ENCODE results near the gene OR2A1.
"Not testable (repeated sequence)": the region's sequence is repeated elsewhere in the genome, so short reads cannot be mapped to it uniquely, and the experiment has no call there.

GRCh38 chr7:144311218-144311617 is 1.0 kb upstream of the OR2A1 start:
- not testable (repeated sequence) for TF ChIP-seq USF2 (IDR thresholded peaks at IDR 0.05; ENCODE audit: low read length); ZNF274 (IDR thresholded peaks at IDR 0.05; ENCODE audit: borderline replicate concordance, extremely low read depth, low read length); EP300 (IDR thresholded peaks at IDR 0.05; ENCODE audit: borderline replicate concordance in 1 of 2, low read depth in 2 of 2, low read length in 2 of 2); POLR2A (IDR thresholded peaks at IDR 0.05; ENCODE audit: control extremely low read depth in 1 of 2, low read depth in 2 of 2, low read length in 2 of 2); HDAC6 (IDR thresholded peaks at IDR 0.05; ENCODE audit: low read depth, low read length); CTCF (IDR thresholded peaks at IDR 0.05; ENCODE audit: control extremely low read depth in 1 of 3, insufficient read depth in 1 of 3, low read depth in 1 of 3, low read length in 3 of 3); POLR2AphosphoS5 (IDR thresholded peaks at IDR 0.05; ENCODE audit: low read depth, low read length); SIN3A (conservative IDR thresholded peaks at IDR 0.05 in 1 of 2, IDR thresholded peaks at IDR 0.05 in 1 of 2; ENCODE audit: low read depth in 1 of 2, low read length in 2 of 2)
